HepG2 (cell line): ENCODE results near the gene MAPK13. TPM values are rescaled to one million over a fixed set of nuclear protein-coding genes. Genes with fewer than 3 reads are reported as not detected.

ENCODE experiments used
- ARID2 ChIP-seq: sonication (generic); formaldehyde crosslinking; IDR thresholded peaks from 2 replicates; pipeline ENCODE4 v1.8.1; 2022; ENCODE audit warnings: mild to moderate bottlenecking, missing genetic modification reagents, borderline replicate concordance
- ATF4 ChIP-seq, 2 experiments: fragments of 450-650 bp in 1 of 2; sonication (generic) in 1 of 2; formaldehyde crosslinking; IDR thresholded peaks; 2 replicates each; pipeline versions ENCODE4 v1.5.0 to v1.8.0; 2020 to 2022; ENCODE audit warnings: mild to moderate bottlenecking in 1 of 2, missing genetic modification reagents in 1 of 2
- CBX5 ChIP-seq: sonication (generic); formaldehyde crosslinking; IDR thresholded peaks from 2 replicates; pipeline ENCODE4 v1.4.0; 2020; ENCODE audit warnings: missing genetic modification reagents, borderline replicate concordance
- GZF1 ChIP-seq: sonication (generic); formaldehyde crosslinking; IDR thresholded peaks from 2 replicates; pipeline ENCODE4 v1.5.1; 2020; ENCODE audit warnings: mild to moderate bottlenecking, missing genetic modification reagents
- HNRNPUL1 ChIP-seq: fragments of 200-400 bp; formaldehyde crosslinking; IDR thresholded peaks from 2 replicates; pipeline ENCODE4 v1.6.1; 2017; ENCODE audit warnings: low read depth, mild to moderate bottlenecking, low read length, moderate library complexity
- HOXA7 ChIP-seq: sonication (generic); formaldehyde crosslinking; IDR thresholded peaks from 2 replicates; pipeline ENCODE4 v1.8.1; 2022; ENCODE audit warnings: mild to moderate bottlenecking, missing genetic modification reagents, moderate library complexity
- MBNL3 ChIP-seq: fragments of 250-450 bp; sonication (Bioruptor Pico); conservative IDR thresholded peaks from 2 replicates; pipeline ENCODE4 v1.8.0; 2022; ENCODE audit warnings: mild to moderate bottlenecking, inconsistent platforms
- NFATC3 ChIP-seq: sonication (generic); formaldehyde crosslinking; IDR thresholded peaks from 2 replicates; pipeline ENCODE4 v1.5.1; 2020; ENCODE audit warnings: mild to moderate bottlenecking, missing genetic modification reagents
- PLRG1 ChIP-seq: fragments of 450-650 bp; conservative IDR thresholded peaks from 2 replicates; pipeline ENCODE4 v1.6.1; 2016
- SIN3B ChIP-seq: fragments of 150-350 bp; IDR thresholded peaks from 2 replicates; pipeline ENCODE4 v1.6.1; 2014; ENCODE audit warnings: low read length
- SOX13 ChIP-seq, 3 experiments: fragments of 450-650 bp in 1 of 3; sonication (generic) in 1 of 3; formaldehyde crosslinking in 1 of 3; IDR thresholded peaks in 2 of 3; conservative IDR thresholded peaks in 1 of 3; 2 replicates each; pipeline versions ENCODE4 v1.5.0 to v1.6.1; 2016 to 2020; ENCODE audit warnings: antibody characterized with exemption in 1 of 3, mild to moderate bottlenecking in 1 of 3, missing compliant biosample characterization in 1 of 3, missing genetic modification reagents in 1 of 3, moderate library complexity in 1 of 3
- SP1 ChIP-seq, 2 experiments: fragments of 450-650 bp in 1 of 2; sonication (generic) in 1 of 2; formaldehyde crosslinking in 1 of 2; IDR thresholded peaks; 2 replicates each; pipeline versions ENCODE4 v1.4.0 to v1.6.1; 2016 to 2020; ENCODE audit warnings: missing genetic modification reagents in 1 of 2
- SSRP1 ChIP-seq: IDR thresholded peaks from 2 replicates; pipeline ENCODE4 v1.6.1; 2016; ENCODE audit warnings: control low read depth
- TSC22D2 ChIP-seq: sonication (generic); formaldehyde crosslinking; IDR thresholded peaks from 2 replicates; pipeline ENCODE4 v1.5.1; 2020; ENCODE audit warnings: missing genetic modification reagents, mild to moderate bottlenecking, borderline replicate concordance
- ZC3H13 ChIP-seq: sonication (generic); formaldehyde crosslinking; IDR thresholded peaks from 2 replicates; pipeline ENCODE4 v1.8.1; 2023; ENCODE audit warnings: mild to moderate bottlenecking, missing genetic modification reagents, moderate library complexity
- ZFP82 ChIP-seq: sonication (generic); formaldehyde crosslinking; IDR thresholded peaks from 2 replicates; pipeline ENCODE4 v1.5.1; 2020; ENCODE audit warnings: mild to moderate bottlenecking, missing genetic modification reagents, borderline replicate concordance
- ZMYM2 ChIP-seq: sonication (generic); formaldehyde crosslinking; IDR thresholded peaks from 2 replicates; pipeline ENCODE4 v1.8.0; 2022; ENCODE audit warnings: mild to moderate bottlenecking, missing genetic modification reagents
- ZNF282 ChIP-seq: fragments of 450-650 bp; IDR thresholded peaks from 2 replicates; pipeline ENCODE4 v1.6.1; 2018; ENCODE audit not compliant: partially characterized antibody
- ZNF382 ChIP-seq: sonication (generic); formaldehyde crosslinking; IDR thresholded peaks from 2 replicates; pipeline ENCODE4 v1.5.0; 2020; ENCODE audit warnings: missing genetic modification reagents, mild to moderate bottlenecking, borderline replicate concordance
- ZNF879 ChIP-seq: sonication (generic); formaldehyde crosslinking; IDR thresholded peaks from 2 replicates; pipeline ENCODE4 v1.8.1; 2023; ENCODE audit warnings: missing genetic modification reagents
- ZSCAN22 ChIP-seq: sonication (generic); formaldehyde crosslinking; IDR thresholded peaks from 2 replicates; pipeline ENCODE4 v1.4.0; 2020; ENCODE audit warnings: mild to moderate bottlenecking, missing genetic modification reagents
- polyA plus RNA-seq, 8 experiments: library from polyadenylated mRNA; depleted of rRNA in 3 of 8; stranded (reverse) in 7 of 8; unstranded in 1 of 8; fragments of >200 nt; fragmentation: Illumina TruSeq in 4 of 8; extraction: Trizol in 4 of 8; gene quantifications; 2 replicates each; pipeline versions ENCODE4 v1.2.1 to v1.2.3, GENCODE V29; 2011 to 2016; ENCODE audit warnings: low read depth in 4 of 8, missing spikeins in 1 of 8, mixed read lengths in 1 of 8; ENCODE audit not compliant: insufficient read depth in 1 of 8
- total RNA-seq, 5 experiments: library from RNA; depleted of rRNA; stranded (reverse); fragments of >200 nt; fragmentation: Illumina TruSeq; extraction: Trizol; gene quantifications; 2 replicates each; pipeline ENCODE4 v1.2.3, GENCODE V29; 2016; ENCODE audit warnings: low read depth in 1 of 5
- TF ChIP-seq, protein P1 (sequence below): IDR thresholded peaks from 2 replicates; pipeline ENCODE4 v1.6.1; 2016; ENCODE audit warnings: missing compliant biosample characterization, missing genetic modification reagents, borderline replicate concordance
- TF ChIP-seq, protein P2 (sequence below): sonication (generic); formaldehyde crosslinking; IDR thresholded peaks from 2 replicates; pipeline ENCODE4 v1.4.0; 2020; ENCODE audit warnings: missing genetic modification reagents, borderline replicate concordance

Gene MAPK13
- total and polyA plus RNA-seq, 2 of the 13 experiments (the other 11 are each of a cell fraction or from before 2014, with no cell fraction given), result 12.7 to 43.4 TPM

DNA sequence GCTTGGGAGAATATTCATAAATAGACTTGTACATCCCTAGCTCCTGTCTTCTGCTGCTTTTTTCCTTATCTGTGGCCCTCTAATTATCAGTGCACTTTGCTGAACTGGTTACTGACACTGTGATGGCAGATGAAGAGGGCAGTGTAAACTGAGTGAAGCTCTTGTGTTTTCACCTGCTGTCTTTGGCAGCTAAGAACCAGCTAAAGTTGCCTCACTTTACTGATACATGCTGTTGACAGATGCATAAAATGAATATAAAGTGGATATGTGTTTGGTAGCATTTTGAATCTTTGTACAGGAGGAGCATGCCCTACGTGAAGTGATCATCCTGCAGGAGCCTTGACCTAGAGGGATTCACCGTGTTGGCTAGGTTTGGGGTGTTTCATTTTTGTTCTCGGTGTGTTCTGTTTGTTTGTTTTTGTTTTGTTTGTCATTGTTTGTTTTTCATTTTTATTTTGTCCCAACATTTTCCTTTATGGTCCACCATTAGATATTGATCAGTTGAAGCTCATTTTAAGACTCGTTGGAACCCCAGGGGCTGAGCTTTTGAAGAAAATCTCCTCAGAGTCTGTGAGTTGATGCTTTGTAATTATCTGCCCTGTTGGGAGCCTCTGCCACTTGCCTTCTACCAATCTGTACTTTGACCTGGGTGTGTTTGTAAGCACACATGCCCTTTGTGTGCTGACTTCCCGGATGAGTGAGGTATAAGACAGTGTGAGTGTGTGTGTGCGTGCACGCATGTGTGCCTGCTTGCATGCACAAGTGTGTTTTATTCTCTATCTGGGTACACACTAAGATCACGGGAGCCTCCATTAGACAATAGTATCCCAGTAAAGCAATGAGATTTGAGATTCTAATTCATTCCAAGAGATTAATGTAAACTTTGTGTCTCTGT is 34.6 kb upstream of the MAPK13 start (continued):
- TF ChIP-seq, protein P1, sequence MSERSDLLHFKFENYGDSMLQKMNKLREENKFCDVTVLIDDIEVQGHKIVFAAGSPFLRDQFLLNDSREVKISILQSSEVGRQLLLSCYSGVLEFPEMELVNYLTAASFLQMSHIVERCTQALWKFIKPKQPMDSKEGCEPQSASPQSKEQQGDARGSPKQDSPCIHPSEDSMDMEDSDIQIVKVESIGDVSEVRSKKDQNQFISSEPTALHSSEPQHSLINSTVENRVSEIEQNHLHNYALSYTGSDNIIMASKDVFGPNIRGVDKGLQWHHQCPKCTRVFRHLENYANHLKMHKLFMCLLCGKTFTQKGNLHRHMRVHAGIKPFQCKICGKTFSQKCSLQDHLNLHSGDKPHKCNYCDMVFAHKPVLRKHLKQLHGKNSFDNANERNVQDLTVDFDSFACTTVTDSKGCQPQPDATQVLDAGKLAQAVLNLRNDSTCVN (CRISPR knock-in tag), result peak; percentile 78; the same call in 1 of the 2 replicates
- TF ChIP-seq PLRG1 (no peak), SOX13 (IDR thresholded peaks at IDR 0.05) (peak; percentile 91), SOX13 (CRISPR knock-in tag; conservative IDR thresholded peaks at IDR 0.05 in 1 of 2, IDR thresholded peaks at IDR 0.05 in 1 of 2) (peak in 1 of 2 experiments; percentile 97; a peak in 2 of 4 replicates), ZNF282 (no peak), SIN3B (peak; percentile 29; the same call in 1 of the 2 replicates), ZFP82 (CRISPR knock-in tag) (no peak), SSRP1 (CRISPR knock-in tag) (no peak), NFATC3 (CRISPR knock-in tag) (no peak), ZSCAN22 (no peak), ZMYM2 (CRISPR knock-in tag) (peak; percentile 69; the same call in 1 of the 2 replicates), HOXA7 (no peak), HNRNPUL1 (no peak), ZC3H13 (no peak; the same call in 1 of the 2 replicates), MBNL3 (CRISPR knock-in tag) (peak; percentile 43; the same call in 1 of the 2 replicates), ARID2 (0 out of 2 replicates have a peak, but pooled peaks have one; percentile 47), CBX5 (CRISPR knock-in tag) (peak; percentile 97; the same call in 1 of the 2 replicates), ATF4 (CRISPR knock-in tag; IDR thresholded peaks at IDR 0.05) (peak in 1 of 2 experiments; percentile 75; a peak in 2 of 4 replicates), ZNF879 (CRISPR knock-in tag) (no peak), SP1 (IDR thresholded peaks at IDR 0.05) (no peak), SP1 (CRISPR knock-in tag; IDR thresholded peaks at IDR 0.05) (peak; percentile 53; the same call in 1 of the 2 replicates), ZNF382 (CRISPR knock-in tag) (no peak), TSC22D2 (CRISPR knock-in tag) (peak; percentile 37; the same call in 1 of the 2 replicates), GZF1 (CRISPR knock-in tag) (no peak)
- TF ChIP-seq, protein P2, sequence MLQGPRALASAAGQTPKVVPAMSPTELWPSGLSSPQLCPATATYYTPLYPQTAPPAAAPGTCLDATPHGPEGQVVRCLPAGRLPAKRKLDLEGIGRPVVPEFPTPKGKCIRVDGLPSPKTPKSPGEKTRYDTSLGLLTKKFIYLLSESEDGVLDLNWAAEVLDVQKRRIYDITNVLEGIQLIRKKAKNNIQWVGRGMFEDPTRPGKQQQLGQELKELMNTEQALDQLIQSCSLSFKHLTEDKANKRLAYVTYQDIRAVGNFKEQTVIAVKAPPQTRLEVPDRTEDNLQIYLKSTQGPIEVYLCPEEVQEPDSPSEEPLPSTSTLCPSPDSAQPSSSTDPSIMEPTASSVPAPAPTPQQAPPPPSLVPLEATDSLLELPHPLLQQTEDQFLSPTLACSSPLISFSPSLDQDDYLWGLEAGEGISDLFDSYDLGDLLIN (CRISPR knock-in tag), result no peak
